ENCODE results near the gene ZBTB16.

The ZBTB16 gene

DNA sequence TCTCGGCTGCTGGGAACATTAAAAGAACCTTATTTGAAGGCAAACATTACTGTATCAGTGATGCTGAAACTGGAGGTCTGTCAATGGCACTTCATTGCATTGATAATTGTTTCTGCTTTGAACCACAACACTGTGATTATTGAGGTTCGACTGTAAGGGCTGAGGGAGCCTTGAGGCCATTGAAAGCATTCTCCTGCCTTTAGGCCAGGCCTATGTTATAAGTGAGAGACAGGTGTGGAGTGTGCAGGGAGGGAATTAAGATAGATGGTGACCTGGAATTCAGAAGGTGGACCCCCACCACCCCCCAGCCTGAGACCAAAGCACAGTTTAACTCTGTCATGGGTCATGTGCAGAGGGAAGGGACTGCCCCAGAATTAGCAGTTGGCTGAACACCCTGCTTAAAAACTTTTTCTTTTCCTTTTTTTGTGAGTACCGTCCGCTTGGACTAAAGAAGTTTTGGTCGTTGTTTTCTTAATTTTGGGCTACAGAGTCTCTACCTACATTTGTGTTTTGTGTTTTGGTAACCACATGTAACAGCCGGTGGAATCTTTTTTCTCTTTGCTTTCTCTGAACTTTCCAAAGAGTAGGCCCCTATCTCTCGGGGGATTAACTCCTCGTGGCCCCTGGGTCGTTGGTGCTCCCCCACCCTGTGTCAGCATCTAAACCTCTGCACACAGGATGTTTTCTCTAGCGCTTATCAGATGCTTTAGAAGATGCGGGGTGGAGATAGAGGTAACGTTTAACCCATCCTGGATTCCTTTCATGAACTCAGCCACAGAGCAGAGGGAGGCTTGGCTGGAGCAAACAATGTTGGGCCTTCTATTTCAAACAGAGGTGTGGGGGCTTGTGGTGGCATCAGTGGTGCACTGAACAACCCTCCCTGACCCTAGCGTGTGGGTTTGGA, 43.7 kb downstream of the ZBTB16 start:
- DNase-seq (ENCODE audit: low read depth in 1 of 2, low spot score in 1 of 2) = no peak

DNA sequence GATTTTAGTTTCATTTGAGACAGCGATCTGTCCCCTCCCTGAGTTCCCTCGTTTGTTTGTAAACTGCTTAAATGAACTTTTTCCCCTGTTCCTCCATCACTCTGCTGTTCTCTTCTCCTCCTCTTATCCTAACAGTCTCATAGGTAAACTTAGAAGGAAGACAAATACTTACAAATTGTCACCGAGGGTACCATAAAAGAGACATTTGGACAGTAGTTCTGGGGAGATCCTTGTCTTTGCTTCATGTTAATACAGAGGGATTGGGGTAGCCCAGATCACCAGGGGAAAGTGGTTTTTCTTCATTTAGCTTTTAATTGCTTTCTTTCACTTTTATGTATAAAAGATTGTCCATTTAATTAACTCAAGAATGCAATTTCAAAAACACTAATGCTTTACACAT, 46.1 kb downstream of the ZBTB16 start:
- no peak for DNase-seq (ENCODE audit: low read depth in 1 of 2, low spot score in 1 of 2)

- no peak for DNase-seq (ENCODE audit: low read depth in 1 of 2, low spot score in 1 of 2)
Observed at GRCh38 chr11:114106047-114106446, 46.5 kb downstream of the ZBTB16 start.

GRCh38 chr11:114106986-114107385, 47.5 kb downstream of the ZBTB16 start:
- DNase-seq (ENCODE audit: low read depth in 1 of 2, low spot score in 1 of 2) = no peak

DNA sequence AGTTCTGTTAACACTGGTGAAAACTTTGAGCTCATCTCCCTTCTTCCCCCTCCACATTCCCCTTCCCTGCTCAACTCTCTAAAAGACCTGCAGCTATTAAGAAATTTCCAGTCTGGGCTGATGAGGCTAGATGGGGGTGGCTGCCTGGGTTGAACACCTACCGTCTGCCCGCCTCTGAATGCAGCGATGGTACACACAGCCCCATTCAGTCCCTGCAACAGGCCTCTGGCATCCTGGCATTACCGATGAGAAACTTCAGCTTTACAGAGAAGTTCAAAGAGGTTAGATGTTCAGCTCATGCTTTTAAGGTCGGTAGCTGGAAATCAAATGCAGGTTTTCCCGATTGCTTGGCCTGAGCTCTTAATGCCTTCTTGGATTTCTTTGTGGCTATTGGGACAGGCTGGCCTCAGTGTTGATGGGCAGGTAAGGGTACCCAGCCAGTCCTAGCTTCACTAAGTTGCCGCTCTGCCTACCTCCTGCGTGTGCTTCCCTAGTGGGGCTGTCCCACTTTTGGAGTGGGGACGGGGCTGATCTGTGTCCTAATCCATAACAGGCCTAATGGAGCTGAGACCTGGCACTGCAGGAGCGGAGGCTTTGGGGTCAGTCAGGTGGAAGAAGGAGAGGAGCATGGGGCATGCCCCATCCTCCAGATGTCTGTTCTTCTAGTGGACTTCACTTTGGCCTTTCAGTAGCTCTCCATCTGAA, 49.1 kb downstream of the ZBTB16 start:
- DNase-seq (ENCODE audit: low read depth in 1 of 2, low spot score in 1 of 2) = no peak

GRCh38 chr11:114109206-114110090, 49.9 kb downstream of the ZBTB16 start:
- no peak for DNase-seq (ENCODE audit: low read depth in 1 of 2, low spot score in 1 of 2)

DNA sequence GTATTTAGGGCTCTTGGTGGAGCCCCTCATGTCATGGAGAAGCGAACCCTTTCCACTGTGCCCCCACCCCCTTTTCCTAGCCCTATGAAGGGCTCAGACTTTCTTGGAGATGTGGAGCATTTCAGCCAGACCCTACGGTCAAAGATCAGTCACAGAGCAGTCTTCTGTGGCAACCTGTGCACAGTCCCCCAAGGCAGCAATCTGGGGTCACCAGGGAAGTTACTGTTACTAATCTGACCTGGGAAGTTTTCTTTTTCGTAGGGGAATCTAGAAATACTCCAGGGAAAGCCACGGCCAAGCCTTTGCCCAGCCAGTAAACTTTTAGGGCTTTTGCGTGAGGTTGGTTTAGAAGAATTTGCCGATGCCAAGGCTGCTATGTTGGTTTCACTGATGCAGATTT, 50.6 kb downstream of the ZBTB16 start:
- DNase-seq (ENCODE audit: low read depth in 1 of 2, low spot score in 1 of 2) = no peak

- DNase-seq (ENCODE audit: low read depth in 1 of 2, low spot score in 1 of 2) = no peak
Observed at GRCh38 chr11:114110952-114111947, 51.7 kb downstream of the ZBTB16 start.

DNA sequence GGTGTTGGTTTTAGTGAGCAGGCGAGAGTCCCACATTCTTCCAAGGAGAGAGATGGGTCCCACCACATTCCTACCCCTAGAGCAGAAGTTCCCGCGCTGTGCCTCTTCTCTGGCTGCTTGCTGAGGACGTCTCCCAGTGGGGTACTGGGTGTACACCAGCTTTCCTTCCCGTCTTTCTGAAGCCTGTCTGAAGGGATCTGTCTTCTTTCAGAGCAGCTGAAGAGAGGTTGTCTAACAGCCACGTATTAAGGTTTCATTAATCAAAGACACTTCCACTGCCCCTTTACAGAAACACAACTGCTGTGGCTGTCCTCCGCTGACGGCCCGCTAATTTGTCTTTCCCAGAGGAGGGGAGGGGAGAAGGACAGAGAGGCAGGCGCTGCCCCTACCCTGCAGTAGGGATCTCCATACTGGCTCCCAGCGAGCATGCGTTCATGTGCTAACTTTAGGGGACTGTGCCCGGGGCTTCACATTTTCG, 56.0 kb downstream of the ZBTB16 start:
- no peak for DNase-seq (ENCODE audit: low read depth in 1 of 2, low spot score in 1 of 2)

GRCh38 chr11:114116357-114116756, 56.8 kb downstream of the ZBTB16 start:
- no peak for DNase-seq (ENCODE audit: low read depth in 1 of 2, low spot score in 1 of 2)

DNA sequence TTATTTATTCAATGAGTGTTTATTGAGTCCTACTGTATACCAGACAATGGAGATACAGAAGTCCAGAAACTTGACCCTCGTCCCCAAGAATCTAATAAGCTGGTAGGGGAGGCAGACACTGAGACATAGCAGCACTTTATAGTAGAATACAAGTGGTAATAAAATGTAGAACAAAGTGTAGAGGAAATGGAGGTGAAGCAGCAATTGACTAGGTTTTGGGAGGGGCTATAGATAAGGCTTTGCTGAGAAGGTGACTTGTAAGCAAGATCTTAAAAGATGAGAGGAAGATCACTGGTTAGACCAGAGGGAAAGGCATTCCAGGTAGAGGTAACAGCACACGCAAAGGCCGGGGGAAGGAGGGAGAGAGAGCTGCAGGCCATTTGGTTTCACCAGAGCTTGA, 57.3 kb downstream of the ZBTB16 start:
- DNase-seq (ENCODE audit: low read depth in 1 of 2, low spot score in 1 of 2) = no peak

GRCh38 chr11:114120606-114121005, 61.1 kb downstream of the ZBTB16 start:
- no peak for DNase-seq (ENCODE audit: low read depth in 1 of 2, low spot score in 1 of 2)

- no peak for DNase-seq (ENCODE audit: low read depth in 1 of 2, low spot score in 1 of 2)
Observed at GRCh38 chr11:114121138-114121537, 61.6 kb downstream of the ZBTB16 start.

- no peak for DNase-seq (ENCODE audit: low read depth in 1 of 2, low spot score in 1 of 2)
Observed at GRCh38 chr11:114121804-114122504, 62.4 kb downstream of the ZBTB16 start.

DNA sequence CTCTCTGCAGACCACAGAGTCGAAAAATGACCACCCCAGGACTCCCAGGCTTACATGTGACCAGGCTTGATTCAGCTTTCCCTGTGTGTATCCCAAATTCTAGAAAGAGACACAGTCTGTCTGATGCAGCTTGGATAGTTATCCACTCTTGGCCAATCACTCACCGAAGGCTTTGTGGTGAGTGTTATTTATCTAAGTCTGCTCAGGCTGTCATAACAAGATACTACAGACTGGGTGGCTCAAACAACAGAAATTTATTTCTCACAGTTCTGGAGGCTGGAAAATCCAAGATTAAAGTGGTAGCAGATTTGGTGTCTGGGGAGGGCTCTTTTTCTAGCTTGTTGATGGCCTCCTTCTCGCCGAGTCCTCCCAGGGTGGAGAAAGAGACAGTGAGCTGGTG, 63.2 kb downstream of the ZBTB16 start:
- DNase-seq (ENCODE audit: low read depth in 1 of 2, low spot score in 1 of 2) = no peak

DNA sequence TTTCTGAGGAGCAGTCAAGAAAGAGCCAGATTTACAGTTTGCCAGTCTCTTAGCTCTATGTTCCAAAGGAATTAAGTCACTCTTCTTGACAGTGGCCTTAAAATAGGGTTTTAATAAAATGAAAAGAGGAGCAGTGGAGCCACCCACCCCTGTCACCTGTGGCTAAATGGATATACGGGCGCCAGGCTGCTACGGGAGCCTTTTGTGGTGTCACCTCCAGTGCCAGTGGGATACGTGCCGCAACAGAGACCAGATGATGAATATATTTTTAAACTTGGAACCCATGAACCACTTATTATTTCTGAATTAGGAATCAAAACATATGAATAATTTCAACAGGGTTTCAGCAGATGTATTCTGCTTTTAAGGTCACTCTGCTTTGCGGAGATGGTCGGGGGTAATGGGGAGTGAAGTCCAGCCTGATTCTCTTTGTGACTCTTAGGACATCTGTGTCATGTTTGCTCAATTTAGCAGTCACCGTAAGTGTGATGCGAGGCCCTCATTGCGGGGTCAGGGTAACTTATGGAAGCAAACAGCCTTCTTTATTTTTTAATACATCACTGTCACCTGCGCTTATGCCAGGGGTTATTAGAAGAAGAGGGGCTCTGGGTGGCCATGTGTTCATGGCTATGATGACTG, 64.3 kb downstream of the ZBTB16 start:
- no peak for DNase-seq (ENCODE audit: low read depth in 1 of 2, low spot score in 1 of 2)

DNA sequence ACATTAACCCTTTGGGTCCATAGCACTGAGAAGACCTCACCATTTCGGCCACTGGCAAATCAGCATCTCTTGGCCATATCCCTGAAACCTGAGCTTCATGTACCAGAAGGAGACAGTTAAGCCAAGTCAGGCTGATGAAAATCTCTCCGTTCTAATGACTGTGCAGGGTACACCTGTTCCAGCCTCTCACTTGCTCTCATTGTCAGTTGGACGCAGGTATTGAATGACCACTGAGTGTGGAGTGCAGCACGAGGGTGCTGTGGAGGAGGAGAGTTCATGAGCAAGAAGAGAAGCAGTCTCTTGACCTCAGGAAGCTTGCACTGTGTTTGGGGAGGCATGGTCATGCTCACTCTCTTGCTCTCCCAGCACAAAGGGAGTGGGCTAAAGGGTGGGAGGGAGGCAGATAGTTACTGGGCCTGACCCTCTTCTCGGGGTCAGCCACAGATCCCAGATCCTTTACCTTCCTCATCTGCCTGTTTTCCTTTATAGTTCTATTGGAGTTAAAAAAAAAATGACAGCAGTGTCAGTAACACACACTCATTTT, 65.2 kb downstream of the ZBTB16 start:
- no peak for DNase-seq (ENCODE audit: low read depth in 1 of 2, low spot score in 1 of 2)

GRCh38 chr11:114125531-114125930, 66.0 kb downstream of the ZBTB16 start:
- no peak for DNase-seq (ENCODE audit: low read depth in 1 of 2, low spot score in 1 of 2)

DNA sequence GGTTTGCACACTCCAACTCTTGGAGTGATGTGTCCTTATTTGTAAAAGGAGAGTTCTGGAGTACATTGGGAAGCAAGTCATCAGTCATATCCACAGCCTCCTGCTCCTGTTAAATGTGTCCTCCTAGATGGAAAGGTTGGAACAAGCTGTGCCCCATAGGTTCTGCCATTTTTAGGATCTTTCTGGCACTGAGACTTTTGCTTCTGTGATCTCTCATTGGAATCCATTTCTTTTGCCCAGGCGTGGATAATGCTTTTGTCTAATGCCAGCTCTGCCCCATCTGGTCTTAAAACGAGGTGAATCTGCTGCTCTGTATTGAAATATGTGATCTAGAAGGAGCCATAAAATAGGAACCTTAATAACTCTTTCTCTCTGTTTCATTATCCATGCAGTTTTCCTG, 66.4 kb downstream of the ZBTB16 start:
- DNase-seq (ENCODE audit: low read depth in 1 of 2, low spot score in 1 of 2) = no peak

All from activated CD4-positive, alpha-beta T cell treated with anti-CD3 and anti-CD28 coated beads, Interleukin-2, amount 50 U/mL, for 24 hours (primary cell).